ENCODE data around the gene KRTAP9-9. TPM values are rescaled to one million over a fixed set of nuclear protein-coding genes. Genes with fewer than 3 reads are reported as not detected.
"Not testable (repeated sequence)": the region's sequence is repeated elsewhere in the genome, so short reads cannot be mapped to it uniquely, and the experiment has no call there.

Gene KRTAP9-9
- total RNA-seq, 1 experiment from 2014 or later, result not detected

DNA sequence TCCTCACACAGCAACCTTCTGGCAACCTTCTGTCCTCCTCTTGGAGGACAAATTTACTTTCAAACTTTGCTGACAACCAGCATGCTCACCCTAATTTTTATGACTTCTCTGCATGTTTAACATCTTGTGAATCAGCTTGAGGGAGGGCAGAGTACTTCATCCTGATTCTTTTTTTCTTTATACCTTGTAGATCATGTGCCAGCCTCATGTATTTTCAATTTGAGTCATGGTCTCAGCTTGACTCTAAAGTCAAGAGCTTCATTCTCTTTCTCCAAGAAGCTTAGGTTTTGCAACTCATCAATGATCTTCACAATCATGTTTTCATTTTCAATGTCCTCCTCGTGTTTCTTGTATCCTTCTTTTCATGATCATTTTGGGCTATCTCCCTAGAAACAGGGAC, 16.7 kb downstream of the KRTAP9-9 start:
- DNase-seq, result no peak
- Mint-ChIP-seq H3K9me3 (no peaks in the 10 kb centered on the region), H3K4me3 (no peak overlapping the region), H3K27ac (no peak overlapping the region), H3K4me1 (peaks cover 0 to 2% of the 10 kb centered on the region in 2 experiments; a peak in 1 of 4 replicates), H3K27me3 (ENCODE audit: low read depth) (no peaks in the 10 kb centered on the region; the same call in 1 of the 2 replicates), H3K36me3 (ENCODE audit: insufficient read depth in 1 of 3, low read depth in 3 of 3) (no peaks in the 10 kb centered on the region)
- Histone ChIP-seq H2BK12ac (ENCODE audit: insufficient read length, low read depth, low read length) (no peak overlapping the region), H4K20me1 (ENCODE audit: control insufficient read depth, insufficient read depth, insufficient read length) (no peaks in the 10 kb centered on the region), H3K4me2 (ENCODE audit: insufficient read depth, insufficient read length, low read length) (no peak overlapping the region), H3K79me2 (ENCODE audit: insufficient read depth, low read length) (no peaks in the 10 kb centered on the region), H3K14ac (ENCODE audit: insufficient read depth, low read length) (no peak overlapping the region), H3K18ac (ENCODE audit: insufficient read length, low read depth, low read length) (no peak overlapping the region), H3K56ac (ENCODE audit: insufficient read length, low read depth, low read length) (no peak overlapping the region), H3K79me1 (ENCODE audit: insufficient read depth, low read depth, low read length, poor library complexity, severe bottlenecking) (no peaks in the 10 kb centered on the region), H3K23ac (ENCODE audit: insufficient read length, low read depth, low read length) (no peak overlapping the region), H3K27me3 (ENCODE audit: insufficient read depth, low read length) (no peaks in the 10 kb centered on the region), H3K23me2 (ENCODE audit: insufficient read length, low read depth, low read length, poor library complexity, severe bottlenecking) (no peaks in the 10 kb centered on the region), H2BK15ac (ENCODE audit: low read depth, low read length) (no peak overlapping the region), H3K9me3 (ENCODE audit: control insufficient read depth, low read depth, low read length) (no peaks in the 10 kb centered on the region), H4K8ac (replicated peaks; ENCODE audit: insufficient read length, low read depth, low read length) (no peak overlapping the region), H3K4me1 (ENCODE audit: insufficient read depth, low read length) (no peaks in the 10 kb centered on the region), H2AK5ac (ENCODE audit: insufficient read length, low read length) (no peak overlapping the region), H4K91ac (ENCODE audit: insufficient read length, low read depth, low read length) (no peak overlapping the region), H3K4ac (ENCODE audit: low read depth, low read length) (no peak overlapping the region), H4K5ac (ENCODE audit: insufficient read length, low read depth, low read length) (no peak overlapping the region), H3K27ac (ENCODE audit: insufficient read length, low read depth, low read length) (no peak overlapping the region), H2BK20ac (ENCODE audit: low read depth, low read length, poor library complexity, severe bottlenecking) (no peak overlapping the region), H3T11ph (ENCODE audit: low read length) (no peak overlapping the region), H2BK120ac (ENCODE audit: low read depth, low read length, poor library complexity, severe bottlenecking) (no peak overlapping the region), H3K9ac (ENCODE audit: extremely low read depth, insufficient read length, low read length) (no peak overlapping the region), H2AFZ (ENCODE audit: low read length) (no peak overlapping the region), H2BK5ac (ENCODE audit: insufficient read length, low read length) (no peak overlapping the region)
- TF ChIP-seq CTCF (conservative IDR thresholded peaks at IDR 0.05), result no peak
- no CpG with 5 or more reads among the region's 1 CpG for WGBS (ENCODE audit: extremely low coverage, insufficient read length, low lambda C conversion rate)

GRCh38 chr17:41275648-41276190, 20.5 kb downstream of the KRTAP9-9 start, which contains the start of gene KRTAP9-7:
Gene KRTAP9-7 (plus strand): TSS chr17:41275698. CDS start chr17:41275698, 0 bp downstream.
- H3K4me2 ChIP-seq (ENCODE audit: insufficient read depth, insufficient read length, low read length); H4K8ac ChIP-seq (replicated peaks; ENCODE audit: insufficient read length, low read depth, low read length); H3K9ac ChIP-seq (ENCODE audit: extremely low read depth, insufficient read length, low read length); DNase-seq; H4K91ac ChIP-seq (ENCODE audit: insufficient read length, low read depth, low read length); H3K4me3 Mint-ChIP-seq; H3K4me1 ChIP-seq (ENCODE audit: insufficient read depth, low read length); H3K79me2 ChIP-seq (ENCODE audit: insufficient read depth, low read length); H3K27ac Mint-ChIP-seq; H3K9me3 ChIP-seq (ENCODE audit: control insufficient read depth, low read depth, low read length); H2BK12ac ChIP-seq (ENCODE audit: insufficient read length, low read depth, low read length); H3K4ac ChIP-seq (ENCODE audit: low read depth, low read length); H3K9me3 Mint-ChIP-seq; H2BK15ac ChIP-seq (ENCODE audit: low read depth, low read length); H2AFZ ChIP-seq (ENCODE audit: low read length); H3K23me2 ChIP-seq (ENCODE audit: insufficient read length, low read depth, low read length, poor library complexity, severe bottlenecking); H3K18ac ChIP-seq (ENCODE audit: insufficient read length, low read depth, low read length); H3K4me1 Mint-ChIP-seq; H3K14ac ChIP-seq (ENCODE audit: insufficient read depth, low read length); H2BK120ac ChIP-seq (ENCODE audit: low read depth, low read length, poor library complexity, severe bottlenecking); H3K79me1 ChIP-seq (ENCODE audit: insufficient read depth, low read depth, low read length, poor library complexity, severe bottlenecking); H2BK5ac ChIP-seq (ENCODE audit: insufficient read length, low read length); H3K56ac ChIP-seq (ENCODE audit: insufficient read length, low read depth, low read length); H3K27me3 ChIP-seq (ENCODE audit: insufficient read depth, low read length); H3K36me3 Mint-ChIP-seq (ENCODE audit: insufficient read depth in 1 of 3, low read depth in 3 of 3); H4K20me1 ChIP-seq (ENCODE audit: control insufficient read depth, insufficient read depth, insufficient read length); H2BK20ac ChIP-seq (ENCODE audit: low read depth, low read length, poor library complexity, severe bottlenecking); H3K27me3 Mint-ChIP-seq (ENCODE audit: low read depth); H3K23ac ChIP-seq (ENCODE audit: insufficient read length, low read depth, low read length); H3T11ph ChIP-seq (ENCODE audit: low read length); H4K5ac ChIP-seq (ENCODE audit: insufficient read length, low read depth, low read length); H2AK5ac ChIP-seq (ENCODE audit: insufficient read length, low read length); H3K27ac ChIP-seq (ENCODE audit: insufficient read length, low read depth, low read length): not testable (repeated sequence)
- WGBS (ENCODE audit: extremely low coverage, insufficient read length, low lambda C conversion rate), result no CpG with 5 or more reads among the region's 3 CpGs
